ENCODE data around the gene C11orf58. TPM values are rescaled to one million over a fixed set of nuclear protein-coding genes. Genes with fewer than 3 reads are reported as not detected.

C11orf58 gene
- total RNA-seq, 1 donor from 2014 or later = 40.9 TPM

DNA sequence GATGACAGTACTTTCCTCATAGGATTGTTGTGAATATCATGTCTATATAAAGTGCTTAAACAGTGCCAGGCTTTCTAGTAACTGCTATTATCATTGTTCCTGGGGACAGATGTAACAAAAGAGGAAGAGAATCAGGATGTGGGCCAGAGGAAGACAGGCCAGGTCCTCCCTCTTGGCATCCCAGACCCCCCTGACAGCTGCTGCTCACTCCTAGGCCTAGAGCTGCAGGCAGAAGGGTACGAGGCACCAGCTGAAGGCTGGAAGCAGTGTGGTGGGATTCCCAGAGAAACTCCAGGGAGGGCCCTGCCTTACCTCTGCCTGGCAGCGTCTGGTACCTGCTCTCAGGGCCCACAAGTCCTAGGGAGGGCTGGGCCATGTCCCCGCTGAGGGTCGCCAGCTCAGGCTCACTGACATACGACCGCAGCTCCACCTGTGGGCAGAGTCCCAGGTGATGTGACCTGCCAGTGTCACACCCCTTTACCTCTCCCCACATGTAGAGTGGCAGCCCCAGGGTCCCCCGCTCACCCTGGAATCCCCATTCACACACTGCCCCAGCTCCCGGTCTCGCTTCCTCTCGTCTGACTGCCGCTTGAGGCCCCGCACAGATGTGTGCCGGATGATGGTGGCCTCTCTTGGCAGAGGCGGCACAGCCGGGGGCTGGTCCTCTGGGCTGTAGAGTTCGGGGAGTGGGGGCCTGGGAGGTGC is 52.2 kb downstream of the C11orf58 start:
- H3K9me3 ChIP-seq = no peaks in the 10 kb centered on the region
- intact Hi-C loops (cut with DNase I) = loop anchor here (5.0 kb wide), 1 partner anchor 417 kb away; the partner anchor contains the start of gene PIK3C2A
- no peak overlapping the region for H3K4me3 ChIP-seq
- no peak for DNase-seq (ENCODE audit: low spot score in 2 of 2)
- TF ChIP-seq, protein P1, sequence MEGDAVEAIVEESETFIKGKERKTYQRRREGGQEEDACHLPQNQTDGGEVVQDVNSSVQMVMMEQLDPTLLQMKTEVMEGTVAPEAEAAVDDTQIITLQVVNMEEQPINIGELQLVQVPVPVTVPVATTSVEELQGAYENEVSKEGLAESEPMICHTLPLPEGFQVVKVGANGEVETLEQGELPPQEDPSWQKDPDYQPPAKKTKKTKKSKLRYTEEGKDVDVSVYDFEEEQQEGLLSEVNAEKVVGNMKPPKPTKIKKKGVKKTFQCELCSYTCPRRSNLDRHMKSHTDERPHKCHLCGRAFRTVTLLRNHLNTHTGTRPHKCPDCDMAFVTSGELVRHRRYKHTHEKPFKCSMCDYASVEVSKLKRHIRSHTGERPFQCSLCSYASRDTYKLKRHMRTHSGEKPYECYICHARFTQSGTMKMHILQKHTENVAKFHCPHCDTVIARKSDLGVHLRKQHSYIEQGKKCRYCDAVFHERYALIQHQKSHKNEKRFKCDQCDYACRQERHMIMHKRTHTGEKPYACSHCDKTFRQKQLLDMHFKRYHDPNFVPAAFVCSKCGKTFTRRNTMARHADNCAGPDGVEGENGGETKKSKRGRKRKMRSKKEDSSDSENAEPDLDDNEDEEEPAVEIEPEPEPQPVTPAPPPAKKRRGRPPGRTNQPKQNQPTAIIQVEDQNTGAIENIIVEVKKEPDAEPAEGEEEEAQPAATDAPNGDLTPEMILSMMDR (IDR thresholded peaks at IDR 0.05) = no peak
- H3K36me3 ChIP-seq = no peaks in the 10 kb centered on the region
- peak overlapping the region; percentile 76 to 84 for H3K27ac ChIP-seq
- H3K4me1 ChIP-seq = peaks cover 24 to 36% of the 10 kb centered on the region in 2 donors
- H3K27me3 ChIP-seq = no peaks in the 10 kb centered on the region

GRCh38 chr11:16791191-16791961 is 52.9 kb downstream of the C11orf58 start:
- peak overlapping the region; percentile 76 to 84 for H3K27ac ChIP-seq
- intact Hi-C loops (cut with DNase I) = loop anchor here (5.0 kb wide), 1 partner anchor 416 kb away; the partner anchor contains the start of gene PIK3C2A
- H3K9me3 ChIP-seq = no peaks in the 10 kb centered on the region
- peak; percentile 49 to 89 for DNase-seq (ENCODE audit: low spot score in 2 of 2)
- peaks cover 24 to 36% of the 10 kb centered on the region in 2 donors for H3K4me1 ChIP-seq
- no peaks in the 10 kb centered on the region for H3K36me3 ChIP-seq
- TF ChIP-seq, protein P1 (IDR thresholded peaks at IDR 0.05) = no peak
- H3K4me3 ChIP-seq = no peak overlapping the region
- no peaks in the 10 kb centered on the region for H3K27me3 ChIP-seq

DNA sequence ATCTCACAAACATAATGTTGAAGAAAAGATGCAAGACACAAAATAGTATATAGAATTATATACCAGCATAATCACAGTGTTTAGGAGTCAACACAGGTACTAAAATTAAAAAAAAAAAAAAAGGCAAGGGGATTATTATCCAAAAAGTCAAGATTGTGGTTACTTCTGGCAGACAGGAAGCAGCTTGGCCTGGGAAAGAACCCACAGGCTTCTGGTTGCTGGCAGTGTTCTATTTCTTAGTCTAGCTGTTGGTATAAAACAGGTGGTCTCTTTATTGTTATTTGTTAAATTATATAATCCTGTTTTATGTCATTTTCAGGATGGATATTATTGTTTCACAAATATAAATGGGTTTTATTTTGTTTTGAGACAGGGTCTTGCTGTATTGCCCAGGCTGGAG is 54.0 kb downstream of the C11orf58 start:
- DNase-seq (ENCODE audit: low spot score in 2 of 2) = no peak
- no peaks in the 10 kb centered on the region for H3K9me3 ChIP-seq
- peak overlapping the region; percentile 76 to 84 for H3K27ac ChIP-seq
- TF ChIP-seq, protein P1 (IDR thresholded peaks at IDR 0.05) = no peak
- H3K27me3 ChIP-seq = no peaks in the 10 kb centered on the region
- H3K4me1 ChIP-seq = peaks cover 24 to 31% of the 10 kb centered on the region in 2 donors
- intact Hi-C loops (cut with DNase I) = loop anchor here (2.0 to 5.0 kb wide), 3 partner anchors 54 to 484 kb away; partner anchors contain the start of genes C11orf58, NUCB2 and PIK3C2A
- no peak overlapping the region for H3K4me3 ChIP-seq
- H3K36me3 ChIP-seq = no peaks in the 10 kb centered on the region

GRCh38 chr11:16793009-16793408 is 54.6 kb downstream of the C11orf58 start:
- Histone ChIP-seq H3K27me3 (no peaks in the 10 kb centered on the region), H3K27ac (peak overlapping the region; percentile 76 to 84), H3K36me3 (no peaks in the 10 kb centered on the region), H3K4me1 (peaks cover 24 to 31% of the 10 kb centered on the region in 2 donors), H3K4me3 (no peak overlapping the region), H3K9me3 (no peaks in the 10 kb centered on the region)
- TF ChIP-seq, protein P1 (IDR thresholded peaks at IDR 0.05) = no peak
- DNase-seq (ENCODE audit: low spot score in 2 of 2) = no peak
- intact Hi-C loops (cut with DNase I) = loop anchor here (2.0 to 5.0 kb wide), 3 partner anchors 54 to 484 kb away; partner anchors contain the start of genes C11orf58, NUCB2 and PIK3C2A

DNA sequence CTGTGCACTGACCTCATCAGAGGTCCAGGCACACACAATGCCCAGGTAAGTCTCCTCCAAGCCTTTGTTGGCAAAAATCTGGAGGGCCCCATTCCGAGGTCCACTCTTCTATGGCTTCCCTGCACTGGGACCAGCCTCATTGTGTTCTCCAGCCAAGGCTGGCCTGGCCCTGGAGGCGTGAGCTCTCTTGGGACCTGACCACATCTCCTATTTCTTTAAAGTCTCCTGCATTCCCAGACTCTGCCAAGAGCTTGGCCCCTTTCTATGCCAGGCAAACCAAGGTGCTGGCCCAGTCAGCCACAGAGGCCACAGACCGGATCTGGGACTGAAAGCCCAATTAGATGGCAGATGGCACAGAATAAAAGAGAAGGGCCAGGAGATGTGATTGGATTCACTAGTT is 55.1 kb downstream of the C11orf58 start:
- H3K4me1 ChIP-seq = peaks cover 22 to 28% of the 10 kb centered on the region in 2 donors
- no peak for DNase-seq (ENCODE audit: low spot score in 2 of 2)
- TF ChIP-seq, protein P1 (IDR thresholded peaks at IDR 0.05) = no peak
- intact Hi-C loops (cut with DNase I) = loop anchor here (2.0 to 5.0 kb wide), 3 partner anchors 55 to 483 kb away; partner anchors contain the start of genes C11orf58, NUCB2 and PIK3C2A
- peak overlapping the region; percentile 76 to 84 for H3K27ac ChIP-seq
- H3K9me3 ChIP-seq = no peaks in the 10 kb centered on the region
- H3K27me3 ChIP-seq = no peaks in the 10 kb centered on the region
- no peaks in the 10 kb centered on the region for H3K36me3 ChIP-seq
- no peak overlapping the region for H3K4me3 ChIP-seq
